Measurements from ENCODE around the gene TCAP. TPM values are rescaled to one million over a fixed set of nuclear protein-coding genes. Genes with fewer than 3 reads are reported as not detected.
A peak's percentile ranks its signal among the peaks of the same experiment; 100 is the strongest.

The TCAP gene
- total RNA-seq, 1 donor from 2014 or later: 0.55 TPM

DNA sequence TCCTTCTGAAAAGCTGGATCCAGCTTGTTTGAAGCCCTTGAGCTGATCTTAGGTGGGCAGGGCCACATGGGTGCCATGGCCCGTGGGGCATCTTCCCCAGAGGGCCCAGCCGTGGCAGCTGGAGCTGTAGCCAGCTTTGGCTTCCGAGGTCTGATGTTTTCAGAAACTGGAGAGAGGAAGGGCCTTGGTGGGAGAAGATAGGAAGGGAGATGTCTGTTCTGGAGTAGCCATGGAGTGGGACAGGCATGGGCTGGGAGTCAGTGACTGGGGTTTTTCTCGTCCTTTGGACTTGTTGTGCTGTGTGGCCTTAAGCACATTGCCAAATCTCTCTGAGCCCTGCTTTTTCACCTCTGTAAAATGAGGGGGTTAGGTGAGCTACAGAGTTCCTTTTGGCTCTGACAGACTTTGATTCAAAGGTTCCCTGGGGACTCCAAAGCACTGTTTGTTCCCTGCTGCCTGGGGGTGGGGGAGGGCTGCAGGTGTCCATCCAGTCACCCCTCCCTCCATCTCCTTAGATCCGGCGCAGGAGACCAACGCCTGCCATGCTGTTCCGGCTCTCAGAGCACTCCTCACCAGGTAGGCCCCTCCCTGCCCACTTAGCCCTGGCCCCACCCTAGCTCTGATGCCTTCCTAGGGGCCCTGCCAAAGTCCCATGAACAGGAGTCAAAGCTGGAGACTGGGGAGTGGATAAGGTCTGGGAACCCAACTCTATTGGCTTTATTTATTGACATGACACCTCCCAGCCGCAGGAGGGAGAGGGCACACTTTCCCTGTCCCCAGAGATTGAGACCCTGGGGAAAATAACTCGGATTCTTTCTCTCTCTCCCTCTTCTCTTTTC lies 36.3 kb upstream of the TCAP start:
- DNase-seq (ENCODE audit: low spot score) (no peak), ATAC-seq (no peak)

DNA sequence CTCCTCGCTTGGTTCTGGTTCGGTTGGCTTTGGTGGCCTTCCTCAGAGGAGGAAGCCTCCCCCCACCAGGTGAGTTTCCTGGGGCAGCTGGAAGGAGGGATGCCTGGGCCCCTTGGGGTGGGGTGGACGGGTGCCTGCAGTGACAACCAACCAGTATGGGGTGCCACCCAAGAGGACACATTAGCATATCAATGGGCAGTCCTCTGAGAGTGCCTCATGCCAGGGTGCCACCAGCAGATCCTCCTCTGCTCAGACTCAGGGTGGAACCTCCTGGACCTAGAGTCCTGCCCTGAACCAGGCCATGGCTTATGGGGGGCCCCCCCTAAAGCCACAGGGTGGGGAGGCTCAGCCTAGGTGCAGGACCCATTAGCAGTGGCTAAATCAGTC lies 35.7 kb upstream of the TCAP start:
- DNase-seq (ENCODE audit: low spot score) (no peak), ATAC-seq (no peak)

DNA sequence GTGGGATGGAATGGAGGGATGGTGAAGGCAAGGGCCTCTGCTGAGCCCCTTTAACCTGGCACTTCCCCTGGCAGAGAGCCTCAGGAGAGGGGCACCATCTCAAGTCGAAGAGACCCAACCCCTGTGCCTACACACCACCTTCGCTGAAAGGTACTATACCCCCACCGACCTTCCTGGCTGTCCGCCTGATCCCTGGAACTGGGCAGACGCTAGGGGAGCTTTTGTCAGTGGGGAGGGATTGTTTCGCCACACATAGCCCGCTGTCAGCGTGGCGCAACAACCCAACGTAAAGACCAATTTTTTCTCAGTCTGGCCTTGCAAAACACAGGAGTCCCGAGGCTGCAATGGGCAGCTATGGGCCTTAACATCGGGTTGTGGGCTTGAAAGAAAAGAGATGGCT lies 35.3 kb upstream of the TCAP start:
- no peak for DNase-seq (ENCODE audit: low spot score)
- no peak for ATAC-seq

DNA sequence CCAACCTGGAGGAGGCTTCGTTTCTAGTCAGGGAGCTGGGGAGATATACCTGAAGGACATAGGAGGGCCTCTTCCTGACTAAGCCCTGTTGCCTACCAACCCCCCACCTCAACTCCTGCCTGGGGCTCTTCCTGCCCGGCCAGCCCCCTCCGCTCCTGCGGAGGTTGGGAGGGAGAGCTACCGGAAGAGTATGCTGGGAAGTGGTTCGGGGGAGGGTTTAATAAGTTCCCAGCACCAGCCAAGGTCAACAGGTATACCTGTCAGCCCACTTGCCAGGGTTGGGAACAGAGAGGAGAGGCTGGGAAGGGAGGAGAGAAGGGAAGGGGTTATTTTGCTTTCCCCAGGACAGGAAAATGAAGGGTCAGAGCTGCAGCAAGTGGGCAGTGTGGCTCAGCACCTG lies 33.7 kb upstream of the TCAP start:
- DNase-seq (ENCODE audit: low spot score) (no peak), ATAC-seq (no peak)

DNA sequence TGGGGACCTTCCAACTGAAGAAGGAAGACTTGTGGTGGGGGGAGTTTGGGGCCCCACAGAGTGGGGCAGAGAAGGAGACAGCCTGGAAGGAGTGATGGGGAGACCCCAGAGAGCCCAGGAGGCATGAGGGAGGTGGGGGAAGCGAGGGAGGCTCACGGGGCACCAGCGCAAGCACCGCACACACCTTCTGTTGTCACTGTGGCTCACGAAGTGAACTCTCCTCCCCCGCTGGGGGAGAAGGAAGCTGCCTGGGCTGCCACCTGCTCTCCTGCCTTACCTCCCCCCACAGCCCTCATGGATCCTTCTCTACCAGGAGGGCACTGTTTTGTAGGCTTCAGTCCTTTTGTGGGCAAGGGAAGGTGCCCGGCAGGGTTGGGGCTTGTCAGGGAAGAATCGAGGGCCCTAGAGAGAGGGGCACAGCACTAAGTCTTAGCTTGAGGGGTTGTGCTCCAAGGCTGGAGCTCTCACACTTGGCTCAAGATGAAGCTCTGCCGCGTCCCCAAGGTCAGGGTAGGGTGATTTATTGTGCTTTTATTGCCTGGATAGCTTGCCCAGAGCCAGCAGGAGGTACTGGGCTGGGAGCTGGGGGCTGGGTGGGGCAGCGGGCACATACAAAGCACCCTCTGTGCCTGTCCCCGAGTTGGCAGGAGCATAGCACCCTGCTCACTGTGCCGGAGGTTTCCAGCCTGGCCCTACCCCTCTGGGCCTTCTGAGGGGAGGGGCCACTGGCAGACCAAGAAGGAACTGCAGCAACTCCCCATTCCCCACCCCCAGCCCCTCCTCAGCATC lies 32.8 kb upstream of the TCAP start:
- no peak for DNase-seq (ENCODE audit: low spot score)
- no peak for ATAC-seq

DNA sequence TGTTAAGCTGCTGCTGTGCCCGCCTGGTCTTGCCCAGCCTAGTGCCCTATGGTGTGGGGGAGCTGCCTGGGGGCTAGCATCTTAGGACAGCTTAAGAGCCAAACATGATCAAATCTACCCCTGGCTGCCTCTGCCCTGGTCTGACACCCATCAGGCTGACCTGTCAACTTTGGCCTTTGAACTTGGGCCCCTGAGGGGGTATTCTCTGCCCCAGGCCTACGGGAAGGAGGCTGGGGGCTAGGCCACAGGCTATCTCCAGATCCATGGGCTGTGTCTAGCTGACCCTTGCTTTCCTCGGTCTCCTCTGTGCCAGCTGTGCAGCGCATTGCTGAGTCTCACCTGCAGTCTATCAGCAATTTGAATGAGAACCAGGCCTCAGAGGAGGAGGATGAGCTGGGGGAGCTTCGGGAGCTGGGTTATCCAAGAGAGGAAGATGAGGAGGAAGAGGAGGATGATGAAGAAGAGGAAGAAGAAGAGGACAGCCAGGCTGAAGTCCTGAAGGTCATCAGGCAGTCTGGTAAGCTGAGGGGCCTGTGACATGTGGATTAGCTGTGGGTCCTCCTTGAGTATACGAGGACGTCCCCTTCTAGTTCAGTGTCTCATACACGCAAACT lies 31.5 kb upstream of the TCAP start:
- ATAC-seq (no peak), DNase-seq (ENCODE audit: low spot score) (no peak)

DNA sequence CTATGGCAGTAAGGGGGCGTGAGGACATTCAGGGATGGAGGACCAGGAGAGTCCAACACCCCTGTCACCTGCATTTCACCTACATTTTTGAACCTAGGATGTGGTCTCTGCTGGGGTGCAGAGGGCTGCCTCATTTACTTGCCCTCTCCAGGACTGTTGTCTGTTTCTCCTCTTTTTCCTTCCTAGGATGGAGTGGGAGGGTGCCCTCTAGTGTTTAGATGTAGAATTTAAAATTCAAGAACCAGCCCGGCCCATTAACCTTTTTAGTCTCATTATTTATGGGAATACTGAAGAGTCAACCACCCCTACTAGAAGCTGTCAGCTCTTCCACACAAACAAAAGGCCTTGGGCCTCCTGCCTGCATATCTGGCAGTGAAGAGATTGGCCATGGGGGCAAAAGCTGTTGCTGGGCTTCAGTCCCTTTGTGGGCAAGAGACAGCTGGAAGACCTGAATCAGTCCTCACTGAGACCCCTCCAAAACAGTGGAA lies 30.7 kb upstream of the TCAP start:
- no peak for DNase-seq (ENCODE audit: low spot score)
- peak; percentile 46 for ATAC-seq

DNA sequence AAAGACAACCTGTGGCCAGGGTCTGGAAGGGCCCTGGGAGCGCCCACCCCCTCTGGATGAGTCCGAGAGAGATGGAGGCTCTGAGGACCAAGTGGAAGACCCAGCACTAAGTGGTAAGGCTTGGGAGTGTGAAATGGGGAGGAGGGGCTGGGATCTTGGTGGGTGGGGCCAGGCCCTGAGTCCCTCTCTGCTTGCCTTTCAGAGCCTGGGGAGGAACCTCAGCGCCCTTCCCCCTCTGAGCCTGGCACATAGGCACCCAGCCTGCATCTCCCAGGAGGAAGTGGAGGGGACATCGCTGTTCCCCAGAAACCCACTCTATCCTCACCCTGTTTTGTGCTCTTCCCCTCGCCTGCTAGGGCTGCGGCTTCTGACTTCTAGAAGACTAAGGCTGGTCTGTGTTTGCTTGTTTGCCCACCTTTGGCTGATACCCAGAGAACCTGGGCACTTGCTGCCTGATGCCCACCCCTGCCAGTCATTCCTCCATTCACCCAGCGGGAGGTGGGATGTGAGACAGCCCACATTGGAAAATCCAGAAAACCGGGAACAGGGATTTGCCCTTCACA lies 29.5 kb upstream of the TCAP start:
- ATAC-seq: no peak

DNA sequence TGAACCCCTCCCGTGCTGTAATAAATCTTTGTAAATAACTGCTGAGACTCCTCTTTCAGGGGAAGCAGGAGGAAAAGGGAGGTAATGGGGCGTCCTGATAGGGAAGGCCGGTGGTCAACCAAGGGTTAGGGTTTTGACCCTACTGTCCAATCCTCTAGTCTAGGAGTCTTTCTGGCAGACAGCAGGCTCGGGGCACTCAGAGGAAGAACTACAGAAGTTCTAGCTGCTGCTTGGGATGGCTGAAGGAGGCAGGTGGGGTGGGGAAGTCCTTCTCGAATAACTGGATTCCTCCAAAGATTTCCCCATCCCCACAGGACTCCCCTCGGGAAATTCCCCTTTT lies 28.6 kb upstream of the TCAP start:
- ATAC-seq (no peak), DNase-seq (ENCODE audit: low spot score) (no peak)

More for the DNA sequence above, 29.5 kb upstream of the TCAP start:
- DNase-seq (ENCODE audit: low spot score): no peak

DNA sequence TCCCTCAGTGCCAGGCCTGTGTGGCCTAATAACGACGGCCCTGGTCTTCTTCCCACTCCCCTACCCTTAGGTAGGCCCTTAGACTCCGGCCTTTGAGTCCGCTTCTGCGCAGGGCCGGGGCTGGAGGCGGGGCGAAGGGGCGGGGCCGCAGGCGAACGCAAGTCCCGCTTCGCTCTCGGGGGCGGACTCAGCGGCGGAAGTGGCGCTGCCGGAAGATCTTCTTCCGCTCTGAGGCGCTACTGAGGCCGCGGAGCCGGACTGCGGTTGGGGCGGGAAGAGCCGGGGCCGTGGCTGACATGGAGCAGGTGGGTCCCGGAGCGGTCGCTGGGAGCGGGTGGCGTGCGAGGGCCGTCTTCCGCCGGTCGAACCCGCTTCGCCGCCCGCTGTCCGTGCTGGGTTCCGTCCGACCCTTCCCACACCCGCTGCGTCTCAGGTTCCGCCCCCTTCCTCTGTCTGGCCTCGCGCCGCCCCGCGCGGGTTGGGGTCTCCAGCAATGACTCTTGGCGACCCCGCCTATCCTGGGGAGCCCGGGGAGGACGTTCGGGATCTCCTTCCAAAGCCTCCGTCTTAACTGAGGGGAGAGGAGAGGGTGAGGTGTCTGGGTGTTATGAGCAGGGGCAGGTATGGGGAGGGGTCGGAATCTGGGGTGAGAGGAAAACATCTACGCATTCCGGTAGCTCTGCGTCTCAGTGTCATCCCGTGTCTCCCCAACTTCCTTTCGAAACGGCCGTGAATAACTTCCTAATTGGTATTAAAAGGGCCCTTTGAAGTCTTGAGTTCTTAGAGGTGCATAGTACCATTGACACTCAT lies 28.0 kb upstream of the TCAP start, which contains the start of gene STARD3:
TSS of gene STARD3 (plus strand) at position 218 of the 810 bp plus-strand sequence. CDS start 16,388 bp downstream, outside the sequence.
- ATAC-seq: peak; percentile 95

DNA sequence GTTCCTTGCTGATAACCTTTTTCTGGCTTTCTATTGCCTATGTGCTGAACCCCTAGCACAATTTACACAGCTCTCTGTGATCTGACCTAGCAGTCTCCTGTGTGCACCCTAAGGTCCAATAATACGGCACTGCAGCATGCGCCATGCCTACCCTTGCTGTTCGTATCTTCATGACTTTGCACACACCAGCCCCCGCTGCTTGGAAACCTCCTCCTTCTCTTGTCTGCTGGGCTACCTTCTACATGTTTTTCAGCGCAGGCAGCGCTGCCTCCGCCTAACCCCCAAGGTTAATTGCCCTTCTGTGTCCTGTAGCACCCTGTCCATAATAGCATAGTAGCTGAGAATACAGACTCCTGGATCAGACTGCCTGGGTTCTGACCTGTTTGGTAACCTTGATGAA lies 26.8 kb upstream of the TCAP start:
- no peak for ATAC-seq
- DNase-seq (ENCODE audit: low spot score): no peak

More for the DNA sequence above, 28.0 kb upstream of the TCAP start, which contains the start of gene STARD3:
- peak; percentile 94 for DNase-seq (ENCODE audit: low spot score)

DNA sequence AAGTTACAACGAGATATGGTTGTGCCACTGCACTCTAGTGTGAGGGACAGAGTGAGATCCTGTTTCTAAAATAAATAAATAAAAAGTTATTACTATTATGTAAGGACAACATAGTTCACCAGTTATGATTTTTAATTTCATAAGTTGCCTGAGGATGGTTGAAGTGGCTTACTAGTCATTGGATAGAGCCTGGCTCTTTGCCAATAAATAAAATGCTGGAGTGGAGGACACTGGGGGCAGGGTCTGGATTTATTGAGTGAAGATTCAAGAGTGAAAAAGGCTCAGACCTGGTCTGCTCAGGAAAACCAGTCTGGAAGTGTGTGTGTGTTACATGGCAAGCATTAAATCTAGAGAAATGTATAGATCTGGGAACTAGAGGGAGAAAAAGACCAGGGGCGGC lies 26.1 kb upstream of the TCAP start:
- DNase-seq (ENCODE audit: low spot score) (no peak), ATAC-seq (no peak)

DNA sequence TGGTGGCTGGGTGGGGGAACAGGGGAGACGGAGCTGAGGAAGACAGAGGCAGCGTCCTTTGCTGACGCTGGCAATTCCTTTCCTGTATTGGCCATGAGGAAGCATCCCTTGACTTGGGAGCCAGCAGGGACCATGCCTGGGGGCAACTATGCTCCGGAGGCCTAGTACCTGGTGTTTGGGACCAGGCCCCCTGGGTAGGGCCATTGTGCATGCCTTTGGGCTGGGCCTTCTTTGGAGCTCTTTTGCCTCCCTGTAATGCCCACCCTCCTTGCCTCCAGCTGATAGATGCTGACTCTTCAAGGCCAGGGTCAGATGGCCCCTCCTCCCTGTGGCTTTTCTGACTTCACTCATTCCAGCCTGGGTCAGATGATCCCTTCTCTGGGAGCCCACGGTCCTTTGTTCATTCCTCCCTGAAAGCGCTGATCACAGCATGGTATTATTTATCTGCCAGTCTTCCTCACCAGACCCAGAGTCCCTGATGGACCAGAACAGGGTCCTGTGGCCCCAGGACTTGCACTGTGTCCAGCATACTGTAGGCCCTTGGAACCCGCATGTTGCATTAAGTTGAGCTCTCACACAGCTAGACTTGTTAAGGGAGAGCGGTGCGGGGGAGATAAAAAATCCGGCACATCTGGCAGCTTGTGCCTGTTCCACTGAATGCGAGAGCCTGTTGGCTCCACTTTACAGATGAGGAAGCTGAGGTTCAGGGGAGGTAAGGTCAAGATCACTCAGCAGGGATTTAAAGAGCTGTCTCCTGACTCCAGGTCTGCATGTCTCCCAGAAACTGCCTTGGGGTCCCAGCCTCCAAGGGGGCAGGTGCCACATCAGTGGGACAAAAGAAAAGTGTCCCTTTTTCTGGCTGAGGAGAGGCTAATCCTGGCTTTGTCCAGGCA lies 25.3 kb upstream of the TCAP start:
- DNase-seq (ENCODE audit: low spot score): no peak
- no peak for ATAC-seq

DNA sequence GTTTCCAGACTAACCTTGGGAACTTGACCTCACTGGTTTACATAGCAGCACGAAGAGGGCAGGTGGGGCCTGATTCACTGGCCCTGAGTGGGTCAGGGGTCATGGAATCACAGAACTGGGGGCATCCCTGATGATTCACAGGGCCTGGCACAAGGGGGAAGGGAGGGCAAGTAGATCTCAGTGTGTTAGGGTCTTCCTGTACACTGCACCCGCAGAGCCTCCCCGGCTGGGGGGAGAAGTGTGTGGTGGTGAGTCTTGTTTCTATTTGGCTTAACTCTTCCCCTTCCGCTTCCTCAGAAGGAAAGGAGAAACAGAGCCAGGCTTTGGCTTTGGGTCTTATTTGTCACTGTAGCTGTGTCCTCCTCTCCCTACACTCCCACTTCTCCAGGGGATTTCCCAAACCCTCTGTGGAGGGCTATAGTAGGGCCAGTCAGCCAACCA lies 24.5 kb upstream of the TCAP start:
- ATAC-seq (no peak), DNase-seq (ENCODE audit: low spot score) (no peak)

DNA sequence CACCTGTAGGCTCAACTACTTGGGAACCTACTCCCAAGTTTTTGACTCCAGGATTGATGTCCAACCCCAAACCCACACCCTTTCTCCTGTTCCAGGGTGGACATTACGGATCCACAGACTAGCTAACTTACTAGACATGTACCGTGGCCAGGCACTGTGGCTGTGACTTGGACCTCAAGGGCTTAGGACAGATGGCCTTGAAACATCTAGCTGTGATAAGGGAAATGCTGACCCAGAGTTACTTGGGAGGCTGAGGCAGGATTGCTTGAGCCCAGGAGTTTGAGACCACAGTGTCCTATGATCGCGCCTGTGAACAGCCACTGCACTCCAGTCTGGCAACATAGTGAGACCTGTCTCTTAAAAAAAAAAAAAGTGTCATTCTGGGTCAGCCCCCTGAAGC lies 24.1 kb upstream of the TCAP start:
- no peak for ATAC-seq
- no peak for DNase-seq (ENCODE audit: low spot score)

DNA sequence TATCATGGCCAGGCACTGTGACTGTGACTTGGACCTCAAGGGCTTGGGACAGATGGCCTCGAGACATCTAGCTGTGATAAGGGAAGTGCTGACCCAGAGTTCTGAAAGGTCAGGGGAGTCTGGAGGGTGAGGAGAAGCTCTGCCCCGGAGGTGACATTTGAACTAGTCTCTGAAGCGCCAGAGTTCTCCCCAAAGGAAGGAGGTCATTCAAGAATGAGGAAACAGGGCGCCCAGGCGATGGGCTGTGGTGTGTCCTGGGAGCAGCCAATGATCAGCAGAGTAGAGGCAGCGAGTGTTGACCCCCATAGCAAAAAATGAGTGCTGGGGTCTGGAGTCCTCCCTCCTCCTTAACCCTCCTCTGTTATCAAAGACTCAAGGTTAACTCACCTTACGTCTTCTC lies 23.3 kb upstream of the TCAP start:
- DNase-seq (ENCODE audit: low spot score) (no peak), ATAC-seq (no peak)

DNA sequence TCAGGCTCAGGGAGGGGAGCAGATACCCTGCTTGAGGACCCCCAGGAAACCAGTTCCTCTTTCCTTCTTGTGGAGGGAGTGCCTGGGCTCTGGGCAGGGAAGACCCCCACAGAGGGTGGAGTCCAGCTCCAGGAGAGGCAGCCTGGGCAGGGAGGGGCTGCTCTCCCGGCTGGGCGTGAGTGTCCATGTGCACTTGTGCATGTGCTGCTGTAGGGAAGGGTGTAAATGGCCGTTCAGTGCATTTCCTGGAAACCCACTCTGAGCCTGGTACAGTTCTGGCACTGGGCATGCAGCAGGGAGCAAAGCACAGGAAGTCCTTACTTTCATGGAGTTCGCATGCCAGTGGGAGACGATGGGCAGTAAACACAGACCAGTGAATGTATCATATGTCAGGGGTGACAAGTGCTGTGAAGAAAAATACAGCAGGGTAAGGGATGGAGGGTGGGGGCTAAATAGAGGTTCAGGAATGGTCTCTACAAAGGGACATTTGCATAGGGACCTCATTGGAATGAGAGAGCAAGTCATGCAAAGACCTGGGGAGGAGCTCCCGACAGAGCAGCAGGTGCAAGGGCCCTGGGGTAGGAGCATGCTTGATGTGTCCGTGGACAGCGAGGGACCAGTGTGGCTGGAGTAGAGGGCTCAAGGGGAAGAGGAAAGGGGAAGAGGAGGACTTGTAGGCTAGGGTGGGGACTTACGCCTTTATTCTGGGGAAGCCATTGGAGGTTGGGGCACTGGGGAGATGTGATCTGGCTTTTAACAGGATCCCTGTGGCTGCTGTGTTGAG lies 22.7 kb upstream of the TCAP start:
- no peak for DNase-seq (ENCODE audit: low spot score)
- no peak for ATAC-seq

DNA sequence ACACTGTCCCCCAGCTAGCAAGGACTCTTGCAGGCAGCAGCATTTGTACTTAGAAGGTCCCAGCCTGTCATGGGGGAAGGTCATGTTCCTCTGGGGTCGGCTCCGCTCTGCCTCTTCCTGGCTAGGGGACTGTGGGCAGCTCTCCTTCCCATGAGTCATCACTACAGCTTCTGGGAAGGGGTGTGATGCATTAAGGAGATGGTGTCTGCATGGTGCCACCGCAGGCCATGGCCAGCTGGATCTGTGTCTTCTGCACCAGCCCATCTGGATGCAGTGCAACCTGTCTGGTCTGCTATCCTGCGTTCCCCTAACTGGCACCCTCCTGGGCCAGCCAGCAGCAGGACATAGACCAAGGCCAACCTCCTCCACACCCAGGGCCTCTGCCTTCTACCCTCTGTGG lies 21.9 kb upstream of the TCAP start:
- DNase-seq (ENCODE audit: low spot score) (no peak), ATAC-seq (no peak)

DNA sequence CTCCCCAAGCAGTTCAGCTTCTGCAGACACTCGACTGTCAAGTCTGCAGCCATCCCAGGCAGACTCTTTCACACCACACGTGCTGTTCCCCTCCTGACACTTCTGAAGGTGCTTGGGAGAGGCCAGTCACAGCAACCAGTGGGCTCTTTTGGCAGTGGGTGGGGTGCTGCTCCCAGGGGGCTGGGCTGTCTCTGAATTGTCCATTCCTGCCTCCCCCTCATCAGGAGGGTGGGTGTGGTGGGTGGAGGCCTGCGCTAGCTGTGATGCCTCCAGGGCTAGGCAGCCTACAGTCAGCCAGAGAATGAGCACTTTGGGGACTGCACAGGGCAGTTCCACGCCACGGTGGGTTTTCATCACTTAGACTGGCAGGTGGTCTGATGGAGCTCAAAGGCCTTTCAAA lies 17.9 kb upstream of the TCAP start:
- DNase-seq (ENCODE audit: low spot score) (no peak), ATAC-seq (no peak)
